GM12892 (cell line): ENCODE measurements around the gene PITPNC1.
A peak's percentile ranks its signal among the peaks of the same experiment; 100 is the strongest.

Experiments
- DNase-seq: peaks from one replicate; pipeline ENCODE4 v3.0.0; 2011; ENCODE audit not compliant: insufficient read length
- FAIRE-seq: peaks from 2 replicates; lab custom pipeline; 2011; peaks lifted over from hg19 to GRCh38; lab: Jason Lieb, UNC
- POLR2A ChIP-seq: IDR thresholded peaks from 2 replicates; pipeline ENCODE4 v1.6.1; 2011; ENCODE audit warnings: low read depth, low read length, control low read depth
- POLR2AphosphoS5 ChIP-seq: IDR thresholded peaks from 2 replicates; pipeline ENCODE4 v1.6.1; 2011; ENCODE audit warnings: low read depth, low read length, control low read depth
- TAF1 ChIP-seq: IDR thresholded peaks from 2 replicates; pipeline ENCODE4 v1.6.1; 2011; ENCODE audit warnings: low read depth, mild to moderate bottlenecking, control low read depth, low read length, borderline replicate concordance

The PITPNC1 gene

GRCh38 chr17:67532326-67532871, 155.3 kb downstream of the PITPNC1 start:
- FAIRE-seq (no peak), DNase-seq (no peak)

GRCh38 chr17:67534941-67535340, 157.9 kb downstream of the PITPNC1 start:
- FAIRE-seq, result no peak
- TF ChIP-seq POLR2A (no peak), POLR2AphosphoS5 (no peak), TAF1 (no peak)
- no peak for DNase-seq

More at GRCh38 chr17:67532326-67532871, 155.3 kb downstream of the PITPNC1 start:
- TF ChIP-seq POLR2A (no peak), POLR2AphosphoS5 (no peak), TAF1 (no peak)

GRCh38 chr17:67542219-67543114, 165.4 kb downstream of the PITPNC1 start:
- FAIRE-seq (no peak), DNase-seq (no peak)
- no peak for TF ChIP-seq POLR2AphosphoS5
- TF ChIP-seq TAF1, result no peak
- no peak for TF ChIP-seq POLR2A

- FAIRE-seq (no peak), DNase-seq (no peak)
- no peak for TF ChIP-seq POLR2A
- TF ChIP-seq POLR2AphosphoS5, result no peak
- TF ChIP-seq TAF1, result no peak
Observed at GRCh38 chr17:67544364-67544955, 167.4 kb downstream of the PITPNC1 start.

GRCh38 chr17:67546578-67547527, 169.8 kb downstream of the PITPNC1 start:
- DNase-seq (peak; percentile 56), FAIRE-seq (peak; percentile 74)
- TF ChIP-seq POLR2AphosphoS5 (no peak), TAF1 (no peak), POLR2A (no peak)

- no peak for TF ChIP-seq TAF1
- TF ChIP-seq POLR2AphosphoS5, result no peak
- no peak for TF ChIP-seq POLR2A
- DNase-seq (no peak), FAIRE-seq (no peak)
Observed at GRCh38 chr17:67548693-67549092, 171.6 kb downstream of the PITPNC1 start.

GRCh38 chr17:67549820-67550219, 172.7 kb downstream of the PITPNC1 start:
- TF ChIP-seq POLR2AphosphoS5 (no peak), TAF1 (no peak), POLR2A (no peak)
- FAIRE-seq (no peak), DNase-seq (no peak)

- TF ChIP-seq POLR2AphosphoS5 (no peak), TAF1 (no peak), POLR2A (no peak)
- DNase-seq (no peak), FAIRE-seq (no peak)
Observed at GRCh38 chr17:67554634-67555033, 177.6 kb downstream of the PITPNC1 start.

GRCh38 chr17:67555855-67556254, 178.8 kb downstream of the PITPNC1 start:
- TF ChIP-seq POLR2A (no peak), TAF1 (no peak), POLR2AphosphoS5 (no peak)
- FAIRE-seq (no peak), DNase-seq (no peak)

- FAIRE-seq, result no peak
- no peak for DNase-seq
- TF ChIP-seq TAF1, result no peak
Observed at GRCh38 chr17:67557052-67557845, 180.2 kb downstream of the PITPNC1 start.
